ENCODE results near the gene SAMD14. TPM values are rescaled to one million over a fixed set of nuclear protein-coding genes. Genes with fewer than 3 reads are reported as not detected.
A peak's percentile ranks its signal among the peaks of the same experiment; 100 is the strongest.

SAMD14 gene
- total RNA-seq (0.78 and 0.89 TPM in 2 replicates), polyA plus RNA-seq (0.06 and 0.13 TPM in 2 replicates), polyA minus RNA-seq (0.36 TPM in 1 of 2 replicates, not detected in the other)
- 0.26 TPM for total RNA-seq (2013)

DNA sequence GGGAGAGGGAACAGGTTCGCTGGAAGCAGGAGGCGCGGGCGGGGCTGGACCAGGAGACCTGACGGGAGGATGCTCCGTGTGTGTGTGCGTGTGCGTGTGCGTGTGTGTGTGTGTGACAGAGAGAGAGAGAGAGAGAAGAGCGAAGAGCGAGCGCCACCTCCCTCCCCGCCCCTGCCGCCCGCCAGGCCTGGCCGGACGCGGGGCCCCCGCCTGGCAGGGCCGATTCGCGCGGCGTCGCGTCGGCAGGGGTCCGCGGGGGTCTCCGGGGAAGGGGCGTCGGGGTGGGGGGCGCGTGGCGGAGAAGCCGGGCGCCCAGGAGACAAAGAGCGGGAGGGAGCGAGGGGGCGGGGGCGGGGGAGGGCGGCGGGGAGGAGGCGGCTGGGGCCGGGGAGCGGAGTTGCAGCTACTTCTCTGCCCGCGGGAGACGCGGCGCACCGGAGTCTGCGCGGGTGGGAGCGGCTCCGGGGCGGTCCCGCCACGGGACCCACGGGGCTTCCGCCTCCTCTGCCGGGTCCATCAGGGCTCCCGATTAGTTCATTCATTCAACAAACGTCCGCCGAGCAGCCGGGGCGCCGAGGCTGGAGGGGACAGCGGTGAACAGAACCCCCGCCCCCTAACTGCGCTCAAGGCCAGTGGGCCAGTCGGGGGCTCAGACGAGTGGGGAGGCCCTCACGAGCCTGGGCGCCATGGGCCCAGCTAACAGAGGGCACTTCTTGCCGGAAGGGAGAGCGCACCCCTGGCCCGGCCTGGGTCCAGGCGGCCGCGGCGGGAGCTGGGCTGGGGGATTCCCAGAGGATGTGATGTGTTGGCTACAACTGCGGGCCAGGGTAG lies at the start of gene SAMD14:
SAMD14 (minus strand) TSS at position 433 of the 831 bp plus-strand sequence. CDS start 5,201 bp downstream, outside the sequence.
- Mint-ChIP-seq H3K27ac (peak within 1 kb of the TSS; percentile 83), H3K9me3 (ENCODE audit: insufficient read depth) (no peaks in the 10 kb centered on the region), H3K4me1 (peaks cover 34% of the 10 kb centered on the region), H3K27me3 (peaks cover 10% of the 10 kb centered on the region), H3K4me3 (peak within 1 kb of the TSS; percentile 83)
- CTCF ChIA-PET, result interaction anchor here (0.6 to 3.4 kb wide), 11 partner anchors 9 to 569 kb away, joined by 3 to 16 read pairs (median 5); partner anchors contain the start of gene PDK2
- WGBS (ENCODE audit: insufficient coverage), result under 1% methylated on average over 44 of the region's 84 CpGs
- peaks cover 27% of the 10 kb centered on the region for H4K20me1 ChIP-seq (ENCODE audit: control insufficient read depth, insufficient read depth, low read length, poor library complexity, severe bottlenecking)
- TF ChIP-seq EZH2 (IDR thresholded peaks at IDR 0.05; ENCODE audit: borderline replicate concordance, insufficient read depth, low read depth, low read length, poor library complexity, severe bottlenecking), result no peak
- TF ChIP-seq, protein P1, sequence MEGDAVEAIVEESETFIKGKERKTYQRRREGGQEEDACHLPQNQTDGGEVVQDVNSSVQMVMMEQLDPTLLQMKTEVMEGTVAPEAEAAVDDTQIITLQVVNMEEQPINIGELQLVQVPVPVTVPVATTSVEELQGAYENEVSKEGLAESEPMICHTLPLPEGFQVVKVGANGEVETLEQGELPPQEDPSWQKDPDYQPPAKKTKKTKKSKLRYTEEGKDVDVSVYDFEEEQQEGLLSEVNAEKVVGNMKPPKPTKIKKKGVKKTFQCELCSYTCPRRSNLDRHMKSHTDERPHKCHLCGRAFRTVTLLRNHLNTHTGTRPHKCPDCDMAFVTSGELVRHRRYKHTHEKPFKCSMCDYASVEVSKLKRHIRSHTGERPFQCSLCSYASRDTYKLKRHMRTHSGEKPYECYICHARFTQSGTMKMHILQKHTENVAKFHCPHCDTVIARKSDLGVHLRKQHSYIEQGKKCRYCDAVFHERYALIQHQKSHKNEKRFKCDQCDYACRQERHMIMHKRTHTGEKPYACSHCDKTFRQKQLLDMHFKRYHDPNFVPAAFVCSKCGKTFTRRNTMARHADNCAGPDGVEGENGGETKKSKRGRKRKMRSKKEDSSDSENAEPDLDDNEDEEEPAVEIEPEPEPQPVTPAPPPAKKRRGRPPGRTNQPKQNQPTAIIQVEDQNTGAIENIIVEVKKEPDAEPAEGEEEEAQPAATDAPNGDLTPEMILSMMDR (IDR thresholded peaks at IDR 0.05), result no peak
- peaks cover 0 to 28% (median 9%) of the 10 kb centered on the region in 4 experiments for H3K27me3 ChIP-seq (replicated peaks in 1 of 4; ENCODE audit: control extremely low read depth in 1 of 4, control insufficient read depth in 3 of 4, insufficient read depth in 4 of 4, low read length in 3 of 4)
- H3K4me3 ChIP-seq (ENCODE audit: control extremely low read depth in 1 of 5, extremely low read depth in 1 of 5, insufficient read depth in 1 of 5, low read depth in 2 of 5, low read length in 4 of 5), result peak within 1 kb of the TSS in 4 of 5 experiments; percentile 49 to 69 (median 57)
- peak within 1 kb of the TSS; percentile 71 for H2AFZ ChIP-seq (ENCODE audit: insufficient read depth, low read depth, low read length, poor library complexity, severe bottlenecking)
- peak within 1 kb of the TSS; percentile 99 for H3K4me2 ChIP-seq (replicated peaks; ENCODE audit: low read depth, low read length, poor library complexity, severe bottlenecking)
- H3K9me3 ChIP-seq (ENCODE audit: control extremely low read depth in 1 of 3, control insufficient read depth in 2 of 3, insufficient read depth in 1 of 3, low read length in 2 of 3), result peaks cover 0 to 8% (median 0%) of the 10 kb centered on the region in 3 donors
- H3K36me3 ChIP-seq (replicated peaks in 1 of 2; ENCODE audit: control extremely low read depth in 1 of 2, control insufficient read depth in 1 of 2, extremely low read depth in 1 of 2, insufficient read depth in 2 of 2, low read length in 1 of 2), result peaks cover 3 to 18% of the 10 kb centered on the region in 2 experiments
- peak within 1 kb of the TSS; percentile 68 for H3K9ac ChIP-seq (ENCODE audit: low read length)
- intact Hi-C loops (cut with micrococcal nuclease), result no loop called here
- ATAC-seq (ENCODE audit: low read depth) (peak; percentile 61), DNase-seq (peak; percentile 69)
- no peaks in the 10 kb centered on the region for H3K79me2 ChIP-seq (ENCODE audit: control insufficient read depth, insufficient read depth, low read length)
- H3K27ac ChIP-seq (ENCODE audit: low read length in 2 of 2), result no peak within 1 kb of the TSS
- POLR2A ChIA-PET, result interaction anchor here (0.6 to 1.2 kb wide), 5 partner anchors 10 to 49 kb away, joined by 3 to 19 read pairs (median 4); no protein-coding TSS in a partner anchor
- peaks cover 27 to 35% of the 10 kb centered on the region in 2 donors for H3K4me1 ChIP-seq (ENCODE audit: control insufficient read depth in 2 of 2, insufficient read depth in 2 of 2, low read length in 2 of 2)
